Activated T-cell treated with anti-CD3 and anti-CD28 coated beads for 24 hours (primary cell): ENCODE data around the gene MAOA.
"Not testable (repeated sequence)": the region's sequence is repeated elsewhere in the genome, so short reads cannot be mapped to it uniquely, and the experiment has no call there.

Source experiments
- DNase-seq: peaks from one replicate; pipeline ENCODE4 v3.0.0-alpha.2; 2020; ENCODE audit warnings: low read depth

The MAOA gene

GRCh38 chrX:43663173-43663572, 7.1 kb downstream of the MAOA start:
- DNase-seq = no peak

GRCh38 chrX:43664258-43664657, 8.2 kb downstream of the MAOA start:
- no peak for DNase-seq

GRCh38 chrX:43664708-43665107, 8.6 kb downstream of the MAOA start:
- no peak for DNase-seq

- DNase-seq = no peak
Measured at GRCh38 chrX:43666311-43666912, 10.3 kb downstream of the MAOA start.

GRCh38 chrX:43675965-43676628, 20.0 kb downstream of the MAOA start:
- not testable (repeated sequence) for DNase-seq

GRCh38 chrX:43676971-43677572, 21.0 kb downstream of the MAOA start:
- no peak for DNase-seq

- no peak for DNase-seq
Measured at GRCh38 chrX:43677993-43678392, 21.9 kb downstream of the MAOA start.

- no peak for DNase-seq
Measured at GRCh38 chrX:43679058-43679457, 23.0 kb downstream of the MAOA start.

GRCh38 chrX:43679778-43680177, 23.7 kb downstream of the MAOA start:
- no peak for DNase-seq

GRCh38 chrX:43682726-43683125, 26.6 kb downstream of the MAOA start:
- no peak for DNase-seq

- no peak for DNase-seq
Measured at GRCh38 chrX:43685221-43685620, 29.1 kb downstream of the MAOA start.

GRCh38 chrX:43688586-43688985, 32.5 kb downstream of the MAOA start:
- no peak for DNase-seq

GRCh38 chrX:43693602-43694406, 37.7 kb downstream of the MAOA start:
- no peak for DNase-seq

GRCh38 chrX:43699475-43699874, 43.4 kb downstream of the MAOA start:
- DNase-seq = no peak

- DNase-seq = no peak
Measured at GRCh38 chrX:43702079-43702524, 46.0 kb downstream of the MAOA start.

GRCh38 chrX:43702660-43703059, 46.6 kb downstream of the MAOA start:
- no peak for DNase-seq

GRCh38 chrX:43703211-43703791, 47.2 kb downstream of the MAOA start:
- no peak for DNase-seq

GRCh38 chrX:43706786-43707370, 50.8 kb downstream of the MAOA start:
- no peak for DNase-seq

- DNase-seq = no peak
Measured at GRCh38 chrX:43707812-43708548, 51.9 kb downstream of the MAOA start.

GRCh38 chrX:43716144-43716543, 60.0 kb downstream of the MAOA start:
- no peak for DNase-seq

- no peak for DNase-seq
Measured at GRCh38 chrX:43716696-43717095, 60.6 kb downstream of the MAOA start.
